CD4-positive, alpha-beta T cell (primary cell): ENCODE results near the gene KANK2. TPM values are rescaled to one million over a fixed set of nuclear protein-coding genes. Genes with fewer than 3 reads are reported as not detected.

ENCODE experiments used
- ATAC-seq: fragments of 200-7000 bp; cut with Tn5 transposase; one replicate; pipeline ENCODE4 v1.10.0; 2022; ENCODE audit warnings: mild to moderate bottlenecking; ENCODE audit not compliant: poor library complexity
- CTCF ChIA-PET: fragments of 350-600 bp; sonication (Branson Sonifier 250); formaldehyde crosslinking; loops from one replicate; lab custom pipeline; 2021; ENCODE audit warnings: antibody characterized with exemption, inconsistent platforms; lab: Charles Lee
- POLR2A ChIA-PET: fragments of 350-600 bp; sonication (Branson Sonifier 250); formaldehyde crosslinking; loops from one replicate; lab custom pipeline; 2021; ENCODE audit warnings: antibody characterized with exemption, inconsistent platforms; lab: Charles Lee
- DNase-seq, 14 experiments: peaks; one replicate each; pipeline ENCODE4 v3.0.0-alpha.2; 2013 to 2020; ENCODE audit warnings: mixed read lengths in 2 of 14
- H3K27ac ChIP-seq, 2 donors: one replicate each; pipeline versions ENCODE4 v1.5.1 to v1.7.0; 2013; ENCODE audit warnings: low read length in 2 of 2, low read depth in 1 of 2, mild to moderate bottlenecking in 1 of 2
- H3K27me3 ChIP-seq, 2 experiments: 1 replicate in 1 of 2; 2 replicates in 1 of 2; pipeline versions ENCODE4 v1.6.1 to v1.7.0; 2013; ENCODE audit warnings: low read length in 2 of 2, control low read depth in 1 of 2, mild to moderate bottlenecking in 1 of 2, moderate library complexity in 1 of 2; ENCODE audit not compliant: insufficient read depth in 2 of 2, control insufficient read depth in 1 of 2
- H3K36me3 ChIP-seq: one replicate; pipeline ENCODE4 v1.6.1; 2013; ENCODE audit warnings: low read length, control low read depth; ENCODE audit not compliant: insufficient read depth
- H3K4me1 ChIP-seq: one replicate; pipeline ENCODE4 v1.6.1; 2013; ENCODE audit warnings: low read length, control low read depth; ENCODE audit not compliant: insufficient read depth
- H3K4me3 ChIP-seq: one replicate; pipeline ENCODE4 v1.5.1; 2013; ENCODE audit warnings: mild to moderate bottlenecking, low read length, moderate library complexity
- H3K9me3 ChIP-seq, 2 experiments: 1 replicate in 1 of 2; 2 replicates in 1 of 2; pipeline versions ENCODE4 v1.6.1 to v1.7.0; 2013; ENCODE audit warnings: low read length in 2 of 2, mild to moderate bottlenecking in 2 of 2, control low read depth in 1 of 2, moderate library complexity in 1 of 2; ENCODE audit not compliant: control insufficient read depth in 1 of 2, insufficient read depth in 1 of 2
- H3K27ac Mint-ChIP-seq: one replicate; pipeline ENCODE4 v1.8.0; 2020; ENCODE audit warnings: mixed read lengths
- H3K27me3 Mint-ChIP-seq: one replicate; pipeline ENCODE4 v1.8.0; 2021; ENCODE audit warnings: mixed read lengths
- H3K36me3 Mint-ChIP-seq: one replicate; pipeline ENCODE4 v1.8.0; 2021; ENCODE audit warnings: low read depth, mixed read lengths
- H3K4me1 Mint-ChIP-seq: one replicate; pipeline ENCODE4 v1.8.0; 2021; ENCODE audit warnings: low read depth, mixed read lengths
- H3K4me3 Mint-ChIP-seq: one replicate; pipeline ENCODE4 v1.8.0; 2020; ENCODE audit warnings: mild to moderate bottlenecking, mixed read lengths
- H3K9me3 Mint-ChIP-seq: one replicate; pipeline ENCODE4 v1.8.0; 2020; ENCODE audit warnings: mixed read lengths
- intact Hi-C, 2 experiments: fragments of 100-400 bp; cut with DNase I in 1 of 2; cut with micrococcal nuclease in 1 of 2; formaldehyde crosslinking; loops; one replicate each; pipeline versions ENCODE4 v1.15.1 to v1.9.0; 2023 to 2025; cut with DNase I, micrococcal nuclease
- total RNA-seq, 174 experiments: library from RNA in 2 of 174; stranded (reverse) in 2 of 174; gene quantifications; one replicate each; pipeline ENCODE4 v1.2.3 and lab custom pipeline; 2021 to 2026
- TF ChIP-seq, protein P1 (sequence below): fragments of 200-600 bp; IDR thresholded peaks from one replicate; pipeline ENCODE4 v1.8.0; 2022; ENCODE audit warnings: antibody characterized with exemption, mild to moderate bottlenecking

Gene KANK2
- total RNA-seq, 2 experiments from 2014 or later, result not detected

DNA sequence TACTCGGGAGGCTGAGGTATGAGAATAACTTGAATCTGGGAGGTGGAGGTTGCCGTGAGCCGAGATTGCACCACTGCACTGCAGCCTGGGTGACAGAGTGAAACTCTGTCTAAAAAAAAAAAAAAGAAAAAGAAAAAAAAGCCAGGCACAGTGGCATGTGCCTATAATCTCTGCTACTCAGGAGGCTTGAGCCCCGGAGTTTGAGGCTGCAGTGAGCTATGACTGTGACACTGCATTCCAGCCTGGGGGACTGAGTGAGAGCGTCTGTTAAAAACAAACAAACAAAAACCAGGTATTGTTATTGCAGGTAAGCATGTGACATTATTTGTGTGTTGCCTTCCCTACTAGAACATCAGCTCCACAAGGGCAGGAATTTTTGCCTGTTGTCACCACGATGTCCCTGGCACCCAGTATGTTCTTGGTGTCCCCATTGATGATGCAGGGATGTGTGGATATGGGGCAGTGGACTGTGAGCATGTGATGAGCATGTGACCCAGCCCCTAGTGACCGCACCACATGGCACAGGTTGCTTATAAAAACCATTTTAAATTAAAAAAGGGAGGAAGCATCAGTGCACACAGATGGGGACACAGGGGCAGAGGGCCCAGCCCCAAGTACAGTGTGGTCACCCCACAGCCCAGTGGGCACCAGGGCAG is 1.6 kb upstream of the KANK2 start:
- no peak for ATAC-seq
- peak overlapping the region; percentile 34 for H3K4me3 Mint-ChIP-seq
- TF ChIP-seq, protein P1, sequence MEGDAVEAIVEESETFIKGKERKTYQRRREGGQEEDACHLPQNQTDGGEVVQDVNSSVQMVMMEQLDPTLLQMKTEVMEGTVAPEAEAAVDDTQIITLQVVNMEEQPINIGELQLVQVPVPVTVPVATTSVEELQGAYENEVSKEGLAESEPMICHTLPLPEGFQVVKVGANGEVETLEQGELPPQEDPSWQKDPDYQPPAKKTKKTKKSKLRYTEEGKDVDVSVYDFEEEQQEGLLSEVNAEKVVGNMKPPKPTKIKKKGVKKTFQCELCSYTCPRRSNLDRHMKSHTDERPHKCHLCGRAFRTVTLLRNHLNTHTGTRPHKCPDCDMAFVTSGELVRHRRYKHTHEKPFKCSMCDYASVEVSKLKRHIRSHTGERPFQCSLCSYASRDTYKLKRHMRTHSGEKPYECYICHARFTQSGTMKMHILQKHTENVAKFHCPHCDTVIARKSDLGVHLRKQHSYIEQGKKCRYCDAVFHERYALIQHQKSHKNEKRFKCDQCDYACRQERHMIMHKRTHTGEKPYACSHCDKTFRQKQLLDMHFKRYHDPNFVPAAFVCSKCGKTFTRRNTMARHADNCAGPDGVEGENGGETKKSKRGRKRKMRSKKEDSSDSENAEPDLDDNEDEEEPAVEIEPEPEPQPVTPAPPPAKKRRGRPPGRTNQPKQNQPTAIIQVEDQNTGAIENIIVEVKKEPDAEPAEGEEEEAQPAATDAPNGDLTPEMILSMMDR, result no peak
- H3K27me3 ChIP-seq, result peaks cover 11% of the 10 kb centered on the region in 2 experiments
- peaks cover 8% of the 10 kb centered on the region for H3K4me1 Mint-ChIP-seq
- ChIA-PET POLR2A (no interaction called here), CTCF (no interaction called here)
- H3K36me3 ChIP-seq, result no peaks in the 10 kb centered on the region
- no peak for DNase-seq
- H3K9me3 Mint-ChIP-seq, result no peaks in the 10 kb centered on the region
- intact Hi-C loops, result loop anchor here in 1 of 2 experiments (5.0 kb wide), 1 partner anchor 42 kb away; the partner anchor contains the start of gene SPC24
- H3K27ac Mint-ChIP-seq, result no peak overlapping the region
- H3K4me1 ChIP-seq, result peaks cover 22% of the 10 kb centered on the region
- peaks cover 29% of the 10 kb centered on the region for H3K27me3 Mint-ChIP-seq
- no peak overlapping the region for H3K27ac ChIP-seq
- H3K36me3 Mint-ChIP-seq, result no peaks in the 10 kb centered on the region
- H3K4me3 ChIP-seq, result no peak overlapping the region
- H3K9me3 ChIP-seq, result peaks cover 0 to 3% of the 10 kb centered on the region in 2 experiments

DNA sequence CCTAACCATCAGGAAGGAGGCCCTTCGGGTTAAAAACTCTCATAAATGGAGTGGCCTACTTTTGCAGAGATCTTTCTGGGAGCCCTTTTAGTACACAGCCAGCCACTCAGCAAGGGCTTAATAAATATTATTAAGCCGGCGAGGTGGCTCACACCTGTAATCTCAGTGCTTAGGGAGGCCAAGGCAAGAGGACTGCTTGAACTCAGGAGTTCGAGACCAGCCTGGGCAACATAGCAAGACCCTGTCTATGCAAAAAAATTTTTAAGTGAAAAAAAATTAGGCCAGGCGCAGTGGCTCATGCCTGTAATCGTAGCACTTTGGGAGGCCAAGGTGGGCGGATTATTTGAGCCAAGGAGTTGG is 810 bp upstream of the KANK2 start:
- ATAC-seq, result no peak
- CTCF ChIA-PET, result no interaction called here

DNA sequence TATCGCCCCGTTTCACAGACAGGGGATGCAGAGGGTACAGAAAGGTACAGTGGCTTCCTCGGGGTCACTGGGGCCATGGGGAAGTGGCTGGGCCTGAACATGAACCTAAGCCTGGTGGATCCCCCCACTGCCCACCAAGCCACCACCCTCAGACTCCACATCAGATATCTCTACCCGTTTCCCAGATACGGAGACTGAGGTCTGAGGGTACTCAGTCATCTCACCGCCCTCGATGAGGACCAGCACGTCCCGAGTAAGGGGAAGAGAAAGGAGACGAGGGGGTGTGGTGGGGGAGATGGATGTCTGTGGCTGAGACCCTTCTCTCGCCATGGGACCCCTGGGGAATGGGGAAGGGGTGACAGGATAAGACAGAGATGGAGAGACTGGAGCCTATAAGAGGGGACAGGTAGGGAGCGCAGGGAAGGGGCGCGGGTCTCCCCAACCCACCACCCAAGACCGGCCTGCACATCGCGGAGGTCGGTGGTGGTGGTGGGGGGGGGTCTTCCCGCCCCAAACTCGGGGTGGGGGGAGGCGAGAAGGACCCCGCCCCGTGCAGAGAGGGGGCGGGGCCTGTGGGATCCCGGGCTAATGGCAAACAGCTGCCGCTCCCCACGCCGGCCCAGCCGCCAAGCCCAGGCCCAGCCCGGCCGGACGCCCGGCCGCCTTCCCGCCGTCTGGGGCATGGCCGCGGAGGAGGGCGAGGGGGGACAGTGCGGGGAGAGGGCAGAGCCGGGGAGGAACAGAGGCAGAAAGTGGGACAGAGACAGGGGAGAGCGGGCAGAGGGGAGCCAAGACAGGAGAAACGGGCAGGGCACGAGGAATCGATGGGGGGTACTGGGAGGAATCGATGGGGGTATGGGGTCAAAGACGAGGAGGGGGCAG is 698 bp downstream of the KANK2 start:
- no peaks in the 10 kb centered on the region for H3K36me3 Mint-ChIP-seq
- H3K4me3 Mint-ChIP-seq, result peak overlapping the region; percentile 68
- ChIA-PET POLR2A (no interaction called here), CTCF (no interaction called here)
- Histone ChIP-seq H3K4me3 (peak overlapping the region; percentile 48), H3K27ac (no peak overlapping the region), H3K27me3 (peaks cover 11% of the 10 kb centered on the region in 2 experiments), H3K9me3 (peaks cover 0 to 3% of the 10 kb centered on the region in 2 experiments), H3K36me3 (no peaks in the 10 kb centered on the region), H3K4me1 (peaks cover 22% of the 10 kb centered on the region)
- TF ChIP-seq, protein P1, result no peak
- peaks cover 8% of the 10 kb centered on the region for H3K4me1 Mint-ChIP-seq
- intact Hi-C loops, result loop anchor here in 1 of 2 experiments (5.0 kb wide), 1 partner anchor 39 kb away; the partner anchor contains the start of gene SPC24
- DNase-seq (peak in 1 of 14 experiments; percentile 11), ATAC-seq (no peak)
- no peak overlapping the region for H3K27ac Mint-ChIP-seq
- H3K9me3 Mint-ChIP-seq, result no peaks in the 10 kb centered on the region
- H3K27me3 Mint-ChIP-seq, result peaks cover 13% of the 10 kb centered on the region

More for the DNA sequence above, 810 bp upstream of the KANK2 start:
- no peak overlapping the region for H3K27ac ChIP-seq
- peaks cover 11% of the 10 kb centered on the region in 2 experiments for H3K27me3 ChIP-seq
- H3K4me1 ChIP-seq, result peaks cover 22% of the 10 kb centered on the region
- POLR2A ChIA-PET, result no interaction called here
- no peaks in the 10 kb centered on the region for H3K36me3 ChIP-seq
- Mint-ChIP-seq H3K27me3 (peaks cover 22% of the 10 kb centered on the region), H3K4me3 (peak overlapping the region; percentile 43), H3K9me3 (no peaks in the 10 kb centered on the region), H3K27ac (no peak overlapping the region), H3K4me1 (peaks cover 8% of the 10 kb centered on the region), H3K36me3 (no peaks in the 10 kb centered on the region)
- DNase-seq, result no peak
- TF ChIP-seq, protein P1, result no peak
- H3K9me3 ChIP-seq, result peaks cover 0 to 3% of the 10 kb centered on the region in 2 experiments
- intact Hi-C loops, result loop anchor here in 1 of 2 experiments (5.0 kb wide), 1 partner anchor 41 kb away; the partner anchor contains the start of gene SPC24
- peak overlapping the region; percentile 48 for H3K4me3 ChIP-seq
